LHCN-M2 (cell line): ENCODE measurements around the gene RASSF3. TPM values are rescaled to one million over a fixed set of nuclear protein-coding genes. Genes with fewer than 3 reads are reported as not detected.
A peak's percentile ranks its signal among the peaks of the same experiment; 100 is the strongest.
"Not testable (repeated sequence)": the region's sequence is repeated elsewhere in the genome, so short reads cannot be mapped to it uniquely, and the experiment has no call there.

Experiments used
- DNase-seq: peaks from one replicate; pipeline ENCODE4 v3.0.0-alpha.2; 2012; ENCODE audit warnings: low read depth
- polyA plus RNA-seq: library from polyadenylated mRNA; unstranded; fragments of >200 nt; gene quantifications from one replicate; pipeline ENCODE4 v1.2.1, GENCODE V29; 2012; ENCODE audit warnings: missing spikeins
- total RNA-seq: library from RNA; depleted of rRNA; stranded (reverse); fragments of >200 nt; gene quantifications from 2 replicates; pipeline ENCODE4 v1.2.3, GENCODE V29; 2014; rRNA removed

The RASSF3 gene, protein sequence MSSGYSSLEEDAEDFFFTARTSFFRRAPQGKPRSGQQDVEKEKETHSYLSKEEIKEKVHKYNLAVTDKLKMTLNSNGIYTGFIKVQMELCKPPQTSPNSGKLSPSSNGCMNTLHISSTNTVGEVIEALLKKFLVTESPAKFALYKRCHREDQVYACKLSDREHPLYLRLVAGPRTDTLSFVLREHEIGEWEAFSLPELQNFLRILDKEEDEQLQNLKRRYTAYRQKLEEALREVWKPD
- 15.7 and 19.2 TPM in 2 replicates for total RNA-seq
- polyA plus RNA-seq: 10.9 TPM

DNA sequence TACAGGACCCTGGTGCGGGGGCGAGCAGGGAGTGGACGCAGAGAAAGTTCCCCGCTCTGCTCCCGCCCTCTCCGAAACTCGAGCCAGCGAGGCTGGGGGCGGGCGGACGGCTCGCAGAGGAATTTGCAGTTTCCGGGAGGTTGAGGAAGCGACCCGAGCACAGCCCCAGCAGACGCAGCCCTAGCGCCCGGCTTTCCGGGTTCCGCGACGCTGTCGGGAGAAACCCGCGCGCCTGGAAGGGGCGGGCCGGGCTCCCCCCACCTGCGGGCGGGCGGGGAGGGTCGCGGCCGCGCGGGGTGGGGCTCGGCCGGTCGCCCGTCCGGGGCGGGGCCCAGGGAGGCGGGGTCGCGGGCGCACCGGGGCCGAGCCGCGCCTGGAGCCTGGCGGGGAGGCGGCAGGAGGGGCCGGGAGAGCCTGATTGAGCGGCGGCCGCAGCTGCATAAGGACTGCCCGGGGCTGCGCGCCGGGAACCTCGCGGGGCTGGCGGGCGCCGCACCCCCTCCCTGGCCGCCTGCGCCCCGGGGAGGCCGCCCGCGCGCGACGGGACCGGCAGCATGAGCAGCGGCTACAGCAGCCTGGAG lies at the start of gene RASSF3:
Gene RASSF3 (plus strand): TSS at position 417 of the 581 bp plus-strand sequence. CDS start 138 bp downstream, at position 555.
- peak; percentile 71 for DNase-seq

DNA sequence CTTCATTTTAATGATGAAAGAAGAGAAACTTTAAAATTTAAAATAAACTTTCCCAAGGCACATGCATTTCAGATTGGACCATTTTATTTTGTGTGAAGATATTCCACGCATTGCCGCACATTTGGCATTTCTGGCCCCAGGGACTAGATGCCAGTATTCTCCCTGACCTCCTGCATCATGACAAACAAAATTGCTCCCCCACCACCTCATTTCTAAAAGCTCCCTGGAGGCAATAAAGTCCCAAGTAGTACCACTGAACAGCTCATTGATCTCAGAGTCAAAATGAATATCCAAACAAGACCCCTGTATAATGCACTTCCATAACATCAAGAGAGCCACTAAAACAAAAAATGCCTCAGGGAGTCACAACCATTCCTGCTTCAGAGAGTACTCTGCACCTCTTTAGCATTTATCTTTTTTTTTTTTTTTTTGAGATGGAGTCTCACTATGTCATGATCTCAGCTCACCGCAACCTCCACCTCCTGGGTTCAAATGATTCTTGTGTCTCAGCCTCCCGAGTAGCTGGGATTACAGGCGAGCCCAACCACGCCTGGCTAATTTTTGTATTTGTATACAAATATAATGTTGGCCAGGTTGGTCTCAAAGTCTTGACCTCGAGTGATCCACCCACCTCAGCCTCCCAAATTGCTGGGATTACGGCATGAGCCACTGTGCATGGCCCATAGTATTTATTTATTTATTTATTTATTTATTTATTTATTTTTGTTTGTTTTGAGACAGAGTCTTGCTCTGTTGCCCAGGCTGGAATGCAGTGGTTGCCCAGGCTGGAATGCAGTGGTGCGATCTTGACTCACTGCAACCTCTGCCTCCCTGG lies 48.8 kb upstream of the RASSF3 start:
- DNase-seq: no peak

DNA sequence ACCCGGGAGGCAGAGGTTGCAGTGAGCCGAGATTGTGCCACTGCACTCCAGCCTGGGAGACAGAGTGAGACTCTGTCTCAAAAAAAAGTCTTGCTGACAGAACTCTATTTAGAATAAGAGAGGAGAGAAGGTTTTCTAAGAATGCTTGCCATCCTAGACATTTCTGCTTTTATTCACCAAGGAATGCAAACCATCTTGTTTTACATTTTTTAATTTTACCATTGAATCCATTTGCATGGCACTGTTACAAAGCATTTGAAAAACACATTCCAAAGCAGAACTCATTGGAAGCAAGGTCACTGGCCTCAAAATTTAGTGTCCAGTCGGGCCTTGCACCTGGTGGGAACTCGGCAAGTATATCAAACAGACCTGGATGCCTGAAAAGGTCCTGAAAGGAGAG lies 44.2 kb upstream of the RASSF3 start:
- DNase-seq: no peak

DNA sequence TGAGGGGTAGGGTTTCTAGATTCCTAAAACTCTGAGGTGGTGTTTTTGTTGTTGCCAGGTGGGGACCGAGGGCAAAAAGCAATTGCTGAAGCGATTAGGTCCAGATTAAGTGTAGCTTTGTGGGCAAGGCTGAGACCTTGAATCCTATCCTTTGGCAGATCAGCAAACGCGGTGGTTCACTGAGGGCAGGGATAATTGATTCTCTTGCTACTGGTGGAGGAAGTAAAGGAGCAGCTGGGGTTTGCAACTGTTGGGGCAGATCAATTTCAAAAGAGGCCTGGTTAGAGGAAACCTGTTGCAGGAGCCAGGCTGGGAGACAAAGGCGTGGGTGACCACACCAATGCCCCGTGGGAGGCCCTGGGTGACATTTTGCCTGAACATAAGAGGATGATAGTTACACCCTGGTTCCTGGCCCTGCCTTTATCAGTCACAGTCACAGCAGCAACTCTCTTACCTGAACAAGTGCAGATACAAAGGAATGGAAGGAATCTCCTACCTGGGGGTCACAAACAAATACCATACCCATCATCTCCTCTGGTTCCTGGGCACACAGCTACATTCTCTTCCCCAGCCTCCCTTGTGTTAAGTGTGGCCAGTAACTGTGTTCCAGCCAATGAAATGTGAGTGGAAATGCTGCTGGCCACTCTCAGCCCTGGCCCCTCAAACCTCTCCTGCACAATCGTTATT lies 43.3 kb upstream of the RASSF3 start:
- DNase-seq: peak; percentile 8

DNA sequence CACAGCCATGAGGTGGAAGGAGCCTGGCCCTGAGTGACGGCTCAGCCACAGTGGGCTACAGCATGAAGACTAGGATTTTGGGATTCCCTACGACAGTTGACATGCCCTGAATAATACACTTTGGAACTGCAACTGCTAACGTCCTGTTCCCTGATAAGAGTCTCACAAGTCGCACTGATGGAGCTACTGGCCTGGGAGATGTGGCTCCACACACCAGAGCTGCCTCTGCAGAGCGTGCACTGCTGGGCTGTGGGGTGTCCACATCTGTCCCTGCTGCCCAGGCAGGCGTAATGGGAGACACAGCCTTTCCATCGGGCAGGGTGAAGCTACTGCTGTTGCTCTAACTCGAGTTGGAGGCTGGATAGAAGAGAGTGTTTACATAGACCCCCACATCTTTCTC lies 42.7 kb upstream of the RASSF3 start:
- DNase-seq: no peak

DNA sequence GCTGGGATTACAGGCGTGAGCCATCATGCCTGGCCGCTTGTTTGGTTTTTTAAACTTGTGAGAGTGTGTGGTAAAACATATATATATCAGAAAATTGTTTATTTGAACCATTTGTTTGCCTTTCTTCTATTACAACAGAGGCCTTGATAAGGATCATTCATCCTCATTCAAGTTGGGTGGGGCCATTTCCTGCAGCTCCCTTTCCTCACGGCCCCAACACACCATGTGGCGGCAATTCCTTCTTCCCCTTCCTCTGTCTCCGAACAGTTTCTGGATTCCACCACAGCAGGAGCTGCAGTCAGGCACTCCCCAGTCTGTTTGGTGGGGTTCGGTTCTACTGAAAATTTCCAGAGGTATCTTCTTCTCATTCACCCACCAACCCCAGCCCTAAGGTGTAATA lies 42.0 kb upstream of the RASSF3 start:
- DNase-seq: no peak

DNA sequence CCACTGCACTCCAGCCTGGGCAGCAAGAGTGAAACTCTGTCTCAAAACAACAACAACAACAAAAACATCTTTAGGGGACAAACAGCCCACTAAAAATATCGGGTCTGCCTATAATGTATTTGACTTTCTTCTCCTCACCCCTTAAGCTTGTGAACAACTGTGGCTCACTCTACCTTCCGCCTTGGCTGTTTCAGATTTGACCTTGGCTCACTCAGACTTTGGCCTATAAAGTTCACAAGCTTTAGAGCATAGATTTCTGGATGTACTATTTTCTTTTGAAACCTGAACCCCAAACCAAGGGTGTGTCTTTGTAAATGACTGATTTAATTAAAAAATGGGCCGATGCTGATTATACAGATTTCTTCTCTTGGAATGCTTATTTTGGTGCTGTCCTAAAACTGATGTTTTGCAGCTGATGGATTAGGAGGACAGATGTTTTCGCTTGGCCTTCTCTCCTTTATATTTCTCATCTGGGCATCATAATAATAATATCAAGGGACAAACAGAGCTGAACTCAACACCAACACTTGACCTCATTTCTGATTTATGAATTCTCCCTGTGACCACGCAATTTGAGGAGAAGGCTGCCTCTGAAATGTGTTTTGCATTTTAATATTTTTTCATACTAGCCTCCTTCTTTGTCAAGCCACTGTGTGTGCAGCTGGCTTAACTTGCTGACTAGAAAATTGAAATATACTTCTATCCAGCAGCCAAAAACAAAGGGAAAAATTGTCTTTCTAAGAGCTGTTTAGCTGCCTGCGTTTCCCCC lies 40.2 kb upstream of the RASSF3 start:
- DNase-seq: no peak

DNA sequence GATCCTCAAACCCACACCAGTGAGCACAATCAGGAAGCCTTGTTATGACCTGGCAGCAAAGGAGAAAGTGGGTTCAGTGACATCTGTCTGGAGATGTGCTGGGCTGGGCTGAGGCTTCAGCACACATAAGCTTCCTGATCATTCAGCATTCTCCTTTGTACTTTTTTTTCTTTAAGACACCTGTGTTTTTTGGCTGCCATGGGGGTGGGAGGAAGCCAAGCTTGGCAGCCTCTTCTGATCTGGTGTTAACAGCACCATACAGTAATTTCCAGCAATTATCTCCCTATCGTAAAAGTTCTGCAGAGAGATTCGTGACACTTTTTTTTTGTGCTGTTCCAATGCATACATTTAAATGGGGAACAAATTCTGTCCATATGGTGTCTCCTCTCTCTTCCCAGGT lies 38.9 kb upstream of the RASSF3 start:
- DNase-seq: no peak

DNA sequence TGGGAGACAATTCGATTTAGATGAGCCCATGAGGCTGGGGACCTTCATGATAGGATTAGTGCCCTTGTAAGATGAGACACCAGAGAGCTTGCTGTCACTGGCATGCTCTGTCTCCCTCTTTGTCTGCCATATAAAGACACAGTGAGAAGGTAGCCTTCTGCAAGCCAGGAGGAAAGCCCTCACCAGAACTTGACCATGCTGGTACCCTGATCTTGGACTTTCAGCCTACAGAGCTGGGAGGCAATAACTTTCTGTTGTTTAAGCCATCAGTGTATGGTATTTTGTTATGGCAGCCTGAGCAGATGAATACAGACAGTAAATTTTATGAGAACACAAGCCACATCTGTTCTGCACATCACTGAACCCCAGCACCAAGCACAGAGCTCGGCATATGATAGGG lies 38.1 kb upstream of the RASSF3 start:
- no peak for DNase-seq

DNA sequence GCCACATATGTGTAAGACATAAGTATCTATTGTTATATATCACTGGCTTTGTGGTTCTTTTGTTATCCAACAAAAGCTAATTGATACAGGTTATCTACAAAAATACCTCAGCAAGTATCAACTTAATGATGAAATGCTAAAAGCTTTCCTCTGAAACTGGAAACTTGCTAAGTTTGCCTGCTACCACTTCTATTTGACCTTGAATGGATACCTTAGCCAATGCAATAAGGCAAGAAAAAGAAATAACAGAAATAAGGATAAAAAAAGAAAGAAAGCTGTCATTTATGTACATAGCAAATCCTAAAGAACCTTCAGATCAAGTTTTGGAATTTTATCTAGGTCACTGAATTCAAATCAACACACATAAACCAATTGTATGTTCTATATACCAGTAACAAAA lies 35.5 kb upstream of the RASSF3 start:
- DNase-seq: no peak

DNA sequence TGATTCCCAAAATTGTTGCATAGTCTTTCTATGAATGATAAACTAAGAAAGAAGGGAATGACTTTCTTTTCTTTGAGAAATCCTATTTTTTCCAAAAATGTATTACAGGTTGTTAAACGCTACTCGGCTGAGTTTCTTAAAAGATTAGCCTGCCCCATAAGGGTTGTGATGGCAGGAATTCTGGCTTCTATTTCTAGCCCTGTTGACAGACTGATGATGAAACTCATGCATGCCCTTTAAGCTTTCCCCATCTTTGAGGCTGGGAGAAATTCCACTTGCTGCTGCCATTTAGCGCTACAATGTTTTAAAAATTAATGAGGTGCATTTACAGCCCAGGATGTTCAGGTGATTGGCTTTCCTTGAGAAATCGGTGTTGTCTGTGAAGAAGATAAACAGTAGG lies 33.2 kb upstream of the RASSF3 start:
- no peak for DNase-seq

DNA sequence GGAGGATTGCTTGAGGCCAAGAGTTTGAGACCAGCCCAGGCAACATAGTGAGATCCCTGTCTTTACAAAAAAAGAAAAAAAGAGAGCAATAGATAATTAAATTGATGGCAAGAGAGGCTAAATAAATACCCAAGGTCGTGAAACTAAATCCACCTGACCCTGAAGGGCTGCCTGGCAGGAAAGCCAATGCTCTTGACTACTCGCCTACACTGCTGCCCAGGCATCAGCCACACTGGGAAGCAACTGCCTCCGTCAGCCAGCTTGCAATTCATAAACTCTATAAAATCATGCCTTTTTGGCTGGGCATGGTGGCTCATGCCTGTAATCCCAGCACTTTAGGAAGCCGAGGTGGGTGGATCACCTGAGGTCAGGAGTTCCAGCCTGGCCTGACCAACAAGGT lies 31.7 kb upstream of the RASSF3 start:
- DNase-seq: no peak

DNA sequence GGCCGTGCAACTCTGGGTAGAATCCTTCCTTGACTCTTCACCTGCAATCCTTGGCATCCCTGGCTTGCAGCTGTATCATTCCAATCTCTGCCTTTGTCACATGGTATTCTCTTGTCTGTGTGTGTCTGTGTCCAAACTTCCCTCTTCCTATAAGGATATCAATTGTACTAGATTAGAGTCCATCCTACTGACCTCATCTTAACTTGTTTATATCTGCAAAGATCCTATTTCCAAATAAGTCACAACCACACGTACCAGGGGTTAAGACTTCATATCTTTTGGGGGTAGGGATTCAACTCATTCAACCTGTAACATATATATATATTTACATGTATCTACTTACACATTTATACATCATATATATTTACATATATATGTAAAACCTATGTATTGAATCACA lies 29.6 kb upstream of the RASSF3 start:
- DNase-seq: no peak

DNA sequence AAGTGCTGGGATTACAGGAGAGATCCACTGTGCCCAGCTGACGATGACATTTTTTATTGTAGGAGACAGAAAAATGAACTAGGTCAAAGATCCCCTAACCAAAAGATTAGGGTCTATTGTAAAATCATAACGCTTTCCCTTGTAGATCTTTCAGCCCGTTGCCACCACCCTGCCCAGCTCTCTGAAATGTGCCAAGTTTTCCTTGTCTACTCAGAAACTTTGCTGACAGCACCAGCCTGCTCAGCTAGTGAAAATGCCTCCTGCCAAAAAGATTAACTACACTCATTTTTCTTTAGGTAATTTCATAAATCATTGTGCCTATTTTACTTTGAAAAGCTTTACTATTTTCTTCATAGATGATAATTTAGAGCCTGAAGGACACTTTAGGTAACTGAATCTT lies 28.2 kb upstream of the RASSF3 start:
- DNase-seq: no peak

DNA sequence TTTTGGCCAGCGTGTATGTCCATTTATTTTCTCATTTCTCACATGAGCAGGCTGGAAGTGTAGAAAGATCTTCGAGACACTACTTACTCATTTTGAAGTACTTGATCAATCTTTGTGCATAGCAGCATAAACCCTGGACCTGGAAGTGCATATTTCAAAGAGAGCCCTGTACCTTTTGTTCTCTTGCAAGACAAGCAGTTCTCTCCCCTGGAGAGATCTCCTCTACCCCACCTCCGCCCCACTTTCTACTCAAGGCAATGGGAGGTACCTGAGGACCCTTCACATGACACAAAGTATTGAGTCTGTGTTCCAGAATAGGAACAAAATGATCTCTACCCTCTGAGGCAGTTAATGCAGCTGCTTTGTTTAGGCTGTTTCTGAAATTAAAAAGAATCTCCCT lies 27.4 kb upstream of the RASSF3 start:
- no peak for DNase-seq

DNA sequence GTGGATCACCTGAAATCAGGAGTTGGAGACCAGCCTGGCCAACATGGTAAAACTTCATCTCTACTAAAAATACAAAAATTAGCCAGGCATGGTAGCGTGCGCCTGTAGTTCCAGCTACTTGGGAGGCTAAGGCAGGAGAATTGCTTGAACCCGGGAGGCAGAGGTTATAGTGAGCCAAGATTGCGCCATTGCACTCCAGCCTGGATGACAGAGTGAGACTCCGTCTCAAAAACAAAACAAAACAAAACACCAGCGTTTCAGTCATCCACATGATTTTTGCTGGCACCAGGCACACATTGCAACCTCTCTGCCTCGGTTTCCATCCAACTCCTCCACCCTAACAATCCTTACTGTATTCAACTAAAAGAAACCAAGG lies 26.9 kb upstream of the RASSF3 start:
- not testable (repeated sequence) for DNase-seq

DNA sequence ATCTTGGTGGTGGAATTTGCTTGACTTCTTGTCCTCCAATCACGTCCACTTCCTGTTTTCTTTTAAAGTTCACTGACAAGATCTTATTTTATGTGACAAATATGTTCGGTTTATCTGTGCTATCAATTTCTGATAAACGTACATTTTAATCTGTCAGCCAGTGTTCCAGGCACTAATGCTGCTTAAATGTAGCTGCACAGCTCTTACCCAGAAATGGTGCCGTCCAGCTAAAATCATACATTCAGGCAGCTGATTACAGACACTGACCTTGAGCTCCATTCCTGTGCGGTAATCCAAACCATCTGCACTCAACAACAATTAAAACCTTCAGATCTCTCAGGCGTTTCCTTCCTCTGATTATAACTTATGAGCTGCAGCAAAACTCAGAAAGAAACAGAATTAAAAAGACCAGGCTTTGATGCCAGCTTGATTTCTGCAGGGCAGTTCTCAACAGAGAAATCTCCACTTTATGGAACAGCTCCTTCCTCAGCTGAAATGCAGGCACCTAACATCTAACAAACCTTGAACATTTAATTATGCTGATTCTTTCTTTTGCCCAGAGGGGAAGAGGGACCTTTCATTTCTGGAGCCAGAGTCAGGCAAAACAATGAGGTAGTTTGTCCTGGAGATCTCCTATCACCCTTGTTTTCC lies 26.4 kb upstream of the RASSF3 start:
- no peak for DNase-seq

DNA sequence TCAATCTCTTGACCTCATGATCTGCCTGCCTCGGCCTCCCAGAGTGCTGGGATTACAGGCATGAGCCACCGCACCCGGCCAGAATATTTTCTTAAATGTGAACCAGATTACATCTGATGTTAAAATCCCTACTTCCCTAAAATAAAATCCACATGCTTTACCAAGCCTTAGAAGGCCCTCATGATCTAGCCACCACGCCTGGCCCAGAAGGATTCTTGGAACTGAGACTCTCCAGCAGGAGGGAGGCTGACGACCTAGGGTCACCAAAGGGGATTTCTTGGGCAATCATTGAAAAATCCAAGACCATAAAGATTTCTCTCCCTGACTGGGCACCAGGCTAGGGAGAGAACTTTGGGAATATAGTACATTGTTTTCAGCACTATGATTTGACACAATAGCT lies 25.2 kb upstream of the RASSF3 start:
- DNase-seq: no peak

DNA sequence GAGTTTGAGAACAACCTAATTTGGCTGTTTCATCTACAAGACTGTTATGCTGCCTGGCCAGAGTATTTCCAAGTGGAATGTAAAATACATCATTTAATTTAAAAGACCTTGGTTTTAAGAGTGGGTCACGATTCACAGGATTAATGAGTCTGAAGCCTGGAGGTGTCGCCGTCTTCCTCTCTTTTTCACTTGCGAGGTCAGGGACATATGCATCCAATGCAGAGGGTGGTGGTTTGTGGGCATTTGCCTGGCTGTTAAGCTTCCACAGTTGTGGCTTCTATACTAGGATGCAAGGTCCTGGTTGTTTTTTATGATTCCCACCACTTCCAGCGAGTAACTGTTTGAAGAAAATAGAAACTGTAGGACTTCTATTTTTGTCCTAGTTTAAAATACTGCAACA lies 22.8 kb upstream of the RASSF3 start:
- DNase-seq: no peak

DNA sequence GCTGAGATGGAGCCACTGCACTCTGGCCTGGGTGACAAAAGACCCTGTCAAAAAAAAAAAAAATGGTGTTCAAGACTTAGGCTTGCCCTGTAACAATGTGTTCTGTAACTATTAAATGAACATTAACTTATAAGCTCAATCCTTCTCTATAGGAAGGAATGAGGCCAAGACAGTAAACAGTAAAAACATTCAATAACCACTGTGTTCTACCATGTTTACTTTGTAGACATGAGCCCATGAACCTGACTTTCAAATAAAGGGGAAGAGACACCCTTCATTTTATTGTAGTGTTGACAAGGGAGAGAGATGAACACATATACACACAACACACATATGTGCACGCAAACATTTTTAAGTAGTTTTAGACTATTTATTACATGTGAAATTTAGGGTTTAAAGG lies 20.1 kb upstream of the RASSF3 start:
- no peak for DNase-seq
